Ovary (tissue), 9 donors: ENCODE results near the gene RPS19. TPM values are rescaled to one million over a fixed set of nuclear protein-coding genes. Genes with fewer than 3 reads are reported as not detected.

Source experiments
- DNase-seq, 5 donors: peaks; one replicate each; pipeline ENCODE4 v3.0.0-alpha.2; 2019 to 2020
- H3K27ac ChIP-seq, 2 donors: fragments of 200-600 bp; one replicate each; pipeline versions ENCODE4 v1.5.1 to v1.8.0; 2019 to 2022
- H3K27me3 ChIP-seq: fragments of 200-600 bp; one replicate; pipeline ENCODE4 v1.8.0; 2022
- H3K36me3 ChIP-seq: fragments of 200-600 bp; sonication (generic); one replicate; pipeline ENCODE4 v1.5.1; 2019
- H3K4me1 ChIP-seq: one replicate; pipeline ENCODE4 v1.8.1; 2013; ENCODE audit warnings: mild to moderate bottlenecking, moderate library complexity; ENCODE audit not compliant: insufficient read depth
- H3K4me3 ChIP-seq: fragments of 200-600 bp; sonication (generic); one replicate; pipeline ENCODE4 v1.5.1; 2017
- H3K9me3 ChIP-seq, 2 donors: fragments of 200-600 bp in 1 of 2; sonication (generic) in 1 of 2; one replicate each; pipeline versions ENCODE4 v1.5.1 to v1.8.1; 2013 to 2019; ENCODE audit warnings: mild to moderate bottlenecking in 1 of 2, moderate library complexity in 1 of 2
- CTCF ChIP-seq, 3 donors: fragments of 450-650 bp in 2 of 3; fragments of 200-600 bp in 1 of 3; IDR thresholded peaks; one replicate each; pipeline versions ENCODE4 v1.5.1 to v1.8.0; 2016 to 2022; ENCODE audit warnings: antibody characterized with exemption in 3 of 3, mild to moderate bottlenecking in 1 of 3
- EP300 ChIP-seq: sonication (generic); formaldehyde crosslinking; IDR thresholded peaks from one replicate; pipeline ENCODE4 v1.6.1; 2017; ENCODE audit warnings: antibody characterized with exemption
- POLR2A ChIP-seq: fragments of 450-650 bp; IDR thresholded peaks from one replicate; pipeline ENCODE4 v1.6.1; 2017; ENCODE audit warnings: antibody characterized with exemption, mild to moderate bottlenecking, moderate library complexity
- WGBS, 3 donors: extraction: QIAGEN DNeasy Blood & Tissue Kit in 1 of 3; methylation state at CpG; one replicate each; pipeline versions ENCODE4 v1.1.5 to v1.1.7; 2013 to 2017; 5-methylcytosine and 5-hydroxymethylcytosine counted together
- intact Hi-C, 4 donors: fragments of 100-400 bp; cut with DNase I; formaldehyde crosslinking; loops; one replicate each; pipeline versions ENCODE4 v1.11.0 to v1.15.1; 2022 to 2023
- polyA plus RNA-seq, 2 donors: library from polyadenylated mRNA; stranded (reverse); fragments of 200-250 nt in 1 of 2; fragments of 350-450 nt in 1 of 2; fragmentation: Illumina TruSeq in 1 of 2; extraction: RNeasy Lipid Tissue Mini Kit (QIAGEN cat#74804) in 1 of 2; gene quantifications; one replicate each; pipeline ENCODE4 v1.2.3, GENCODE V29; 2013 to 2014
- total RNA-seq, 7 donors: library from RNA; depleted of rRNA in 2 of 7; stranded (reverse); fragments of >200 nt in 2 of 7; fragmentation: NEBNext Ultra II Directional in 3 of 7; extraction: Animal tissue kit (Norgen Biotek cat#: 25700) in 3 of 7; gene quantifications; one replicate each; pipeline versions ENCODE4 v1.1.0 to v1.2.4, GENCODE V29; 2016 to 2023
- donor health status: DM: no; HTN: no; CAD: no; lungs with moderate emphysema.
- donor health status: DM: no; HTN: no; CAD: no.
- donor health status: Bipolar disorder and iron deficiency.
- donor health status: DM: yes; HTN: yes; CAD: no.
- donor health status: DM: no; HTN: no; CAD: no.
- donor health status: DM: yes; HTN: yes; CAD: no.

RPS19 gene
- total and polyA plus RNA-seq, 9 donors: 1,030 to 3,960 (median 2,873) TPM

GRCh38 chr19:41876847-41877832 is 17.1 kb downstream of the RPS19 start, which contains the start of gene CD79A:
Gene CD79A, plus strand, starts transcription at chr19:41877279. Its CDS starts 26 bp downstream, at chr19:41877305.
- no peaks in the 10 kb centered on the region for H3K4me1 ChIP-seq
- no peaks in the 10 kb centered on the region for H3K27me3 ChIP-seq
- no peaks in the 10 kb centered on the region for H3K9me3 ChIP-seq
- DNase-seq: no peak
- WGBS, 3 donors: 60 to 66% (median 60%) methylated on average over 9 of the region's 9 CpGs
- no peak within 1 kb of the TSS for H3K27ac ChIP-seq
- no peaks in the 10 kb centered on the region for H3K36me3 ChIP-seq
- TF ChIP-seq CTCF (IDR thresholded peaks at IDR 0.05) (no peak), POLR2A (no peak), EP300 (no peak)
- no peak within 1 kb of the TSS for H3K4me3 ChIP-seq
- intact Hi-C loops: no loop called here

DNA sequence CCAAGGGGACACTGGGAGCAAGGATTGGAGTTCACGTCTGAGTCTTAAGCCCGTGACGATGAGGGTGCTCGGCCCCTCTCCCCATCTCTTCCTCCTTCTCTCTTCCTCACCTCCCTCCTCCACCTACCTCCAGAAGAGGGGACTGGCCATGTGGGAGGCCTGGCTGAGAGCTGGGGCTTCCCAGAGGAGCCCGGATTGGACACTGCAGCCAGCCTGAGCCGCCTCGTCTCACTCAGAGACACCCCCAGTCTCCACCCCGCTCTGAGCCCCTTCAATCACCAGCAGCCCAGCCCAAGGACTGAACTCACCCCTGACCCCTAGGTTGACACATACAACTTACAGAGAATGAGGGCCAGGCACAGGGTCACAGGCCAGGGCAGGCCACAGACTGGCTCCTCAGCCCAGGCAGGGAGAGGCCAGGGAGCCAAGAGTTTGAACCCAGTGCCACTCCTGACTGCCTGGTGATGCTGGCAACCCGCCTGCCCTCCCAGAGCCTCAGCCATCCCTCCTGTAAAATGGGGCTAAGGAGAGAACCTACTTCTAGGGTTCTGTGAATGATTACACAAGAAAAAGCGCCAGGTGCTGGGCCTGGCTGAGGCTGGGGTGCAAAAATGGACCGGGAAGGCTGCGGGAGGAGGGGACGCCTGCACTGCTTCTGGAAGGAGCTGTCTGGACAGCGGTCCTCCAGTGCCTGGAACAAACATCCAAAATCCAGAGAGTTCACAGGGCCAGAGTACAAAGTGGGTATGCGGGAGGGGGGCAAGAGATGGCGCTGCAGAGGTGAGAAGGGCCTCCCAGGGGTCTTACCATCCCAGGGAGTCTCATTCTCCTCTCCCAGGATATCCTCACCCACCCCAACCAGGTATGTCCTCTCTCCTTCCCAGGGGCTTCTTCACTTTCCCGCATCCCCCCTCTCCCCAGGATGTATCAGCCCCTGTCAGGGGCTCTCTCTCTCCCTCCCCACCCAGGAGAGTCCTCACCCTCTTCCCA is 18.2 kb downstream of the RPS19 start:
- Histone ChIP-seq H3K9me3 (no peaks in the 10 kb centered on the region), H3K27ac (no peak overlapping the region), H3K4me1 (no peaks in the 10 kb centered on the region), H3K27me3 (no peaks in the 10 kb centered on the region), H3K4me3 (no peak overlapping the region), H3K36me3 (no peaks in the 10 kb centered on the region)
- DNase-seq: no peak
- intact Hi-C loops: no loop called here
- no peak for TF ChIP-seq POLR2A
- TF ChIP-seq CTCF (IDR thresholded peaks at IDR 0.05): no peak
- no peak for TF ChIP-seq EP300
- WGBS, 3 donors: 53 to 61% (median 58%) methylated on average over 17 of the region's 17 CpGs

DNA sequence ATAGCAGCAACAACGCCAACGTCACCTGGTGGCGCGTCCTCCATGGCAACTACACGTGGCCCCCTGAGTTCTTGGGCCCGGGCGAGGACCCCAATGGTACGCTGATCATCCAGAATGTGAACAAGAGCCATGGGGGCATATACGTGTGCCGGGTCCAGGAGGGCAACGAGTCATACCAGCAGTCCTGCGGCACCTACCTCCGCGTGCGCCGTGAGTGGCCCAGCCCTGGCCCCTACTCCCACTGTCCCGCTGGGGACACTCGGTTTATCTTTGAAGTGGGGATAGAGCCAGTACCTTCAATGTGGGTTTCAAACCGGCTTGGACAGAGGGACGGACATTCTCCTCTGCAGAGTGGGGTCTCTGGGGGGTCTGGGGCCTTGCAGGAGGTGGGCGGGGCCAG is 19.0 kb downstream of the RPS19 start:
- H3K27ac ChIP-seq: no peak overlapping the region
- WGBS, 3 donors: 78 to 85% (median 81%) methylated on average over 21 of the region's 21 CpGs
- H3K36me3 ChIP-seq: no peaks in the 10 kb centered on the region
- no peaks in the 10 kb centered on the region for H3K9me3 ChIP-seq
- DNase-seq: no peak
- H3K4me3 ChIP-seq: no peak overlapping the region
- H3K27me3 ChIP-seq: no peaks in the 10 kb centered on the region
- TF ChIP-seq POLR2A (no peak), EP300 (no peak), CTCF (IDR thresholded peaks at IDR 0.05) (no peak)
- H3K4me1 ChIP-seq: no peaks in the 10 kb centered on the region
- intact Hi-C loops: no loop called here

DNA sequence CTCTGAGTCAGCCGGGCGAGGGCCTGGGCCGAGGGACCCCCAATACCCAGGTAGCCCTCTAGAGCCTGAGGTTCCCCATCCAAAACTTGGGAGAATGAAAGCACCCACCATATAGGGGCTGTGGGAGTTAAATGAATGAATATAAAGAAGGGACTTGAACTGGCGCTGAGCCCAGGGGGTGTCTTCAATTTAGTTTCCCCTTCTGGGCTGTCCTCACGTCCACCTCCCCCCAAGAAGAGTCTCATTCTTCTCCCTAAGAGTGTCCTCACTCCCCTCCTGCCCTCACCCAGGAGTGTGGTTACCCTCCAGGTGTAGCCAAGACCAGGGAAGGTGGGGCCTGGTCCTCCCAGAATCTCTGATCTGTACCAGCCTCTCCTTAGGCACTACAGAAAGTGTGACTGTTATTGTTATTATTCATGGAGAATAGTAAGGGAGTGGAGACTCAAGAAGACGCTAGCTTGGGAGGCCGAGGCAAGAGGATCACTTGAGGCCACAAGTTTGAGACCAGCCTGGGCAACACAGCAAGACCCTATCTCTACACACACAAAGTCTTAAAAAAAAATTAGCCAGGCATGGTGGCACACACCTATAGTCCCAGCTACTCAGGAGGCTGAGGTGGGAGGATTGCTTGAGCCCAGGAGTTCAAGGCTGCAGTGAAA is 19.7 kb downstream of the RPS19 start:
- Histone ChIP-seq H3K27ac (no peak overlapping the region), H3K4me1 (peaks cover 2% of the 10 kb centered on the region), H3K4me3 (no peak overlapping the region), H3K27me3 (no peaks in the 10 kb centered on the region), H3K36me3 (no peaks in the 10 kb centered on the region), H3K9me3 (no peaks in the 10 kb centered on the region)
- no peak for DNase-seq
- whole genome bisulfite sequencing, 3 donors: 66 to 74% (median 69%) methylated on average over 7 of the region's 7 CpGs
- intact Hi-C loops: no loop called here
- no peak for TF ChIP-seq POLR2A
- no peak for TF ChIP-seq EP300
- no peak for TF ChIP-seq CTCF (IDR thresholded peaks at IDR 0.05)
